Esophagus (tissue), 2 donors: ENCODE data around the gene WDR76. TPM values are rescaled to one million over a fixed set of nuclear protein-coding genes. Genes with fewer than 3 reads are reported as not detected.

ENCODE experiments used
- H3K27ac ChIP-seq, 2 donors: one replicate each; pipeline ENCODE4 v1.5.1; 2013; ENCODE audit warnings: low read depth in 2 of 2, mild to moderate bottlenecking in 2 of 2, inconsistent platforms in 1 of 2, low read length in 1 of 2, moderate library complexity in 1 of 2
- H3K27me3 ChIP-seq, 2 donors: one replicate each; pipeline ENCODE4 v1.6.1; 2013; ENCODE audit warnings: low read length in 2 of 2, control low read depth in 1 of 2, mild to moderate bottlenecking in 1 of 2; ENCODE audit not compliant: insufficient read depth in 2 of 2, control insufficient read depth in 1 of 2
- H3K36me3 ChIP-seq, 2 donors: one replicate each; pipeline ENCODE4 v1.6.1; 2013; ENCODE audit warnings: low read length in 1 of 2; ENCODE audit not compliant: control insufficient read depth in 2 of 2, insufficient read depth in 2 of 2
- H3K4me1 ChIP-seq, 2 donors: one replicate each; pipeline ENCODE4 v1.6.1; 2013; ENCODE audit warnings: low read length in 1 of 2; ENCODE audit not compliant: control insufficient read depth in 2 of 2, insufficient read depth in 2 of 2
- H3K4me3 ChIP-seq, 2 donors: one replicate each; pipeline ENCODE4 v1.5.1; 2013; ENCODE audit warnings: low read length in 2 of 2, mild to moderate bottlenecking in 2 of 2, low read depth in 1 of 2, moderate library complexity in 1 of 2
- H3K9me3 ChIP-seq, 2 donors: one replicate each; pipeline ENCODE4 v1.6.1; 2013; ENCODE audit warnings: mild to moderate bottlenecking in 2 of 2, low read depth in 1 of 2, low read length in 1 of 2, moderate library complexity in 1 of 2; ENCODE audit not compliant: control insufficient read depth in 2 of 2, insufficient read depth in 1 of 2
- WGBS, 2 donors: extraction: QIAGEN DNeasy Blood & Tissue Kit; methylation state at CpG; one replicate each; pipeline ENCODE4 v1.1.7; 2013; 5-methylcytosine and 5-hydroxymethylcytosine counted together
- polyA plus RNA-seq, 2 donors: library from polyadenylated mRNA; stranded (reverse); fragments of 200-250 nt; gene quantifications; one replicate each; pipeline ENCODE4 v1.2.3, GENCODE V29; 2013
- donor health status: healthy with polysubstance abuse.
- donor health status: Bipolar disorder and iron deficiency.

WDR76 gene
- polyA plus RNA-seq, 2 donors = 2.5 to 5.0 TPM

- no peak overlapping the region for H3K4me3 ChIP-seq
- no peaks in the 10 kb centered on the region for H3K27me3 ChIP-seq
- 94 to 97% methylated on average over 3 of the region's 3 CpGs for WGBS, 2 donors
- H3K36me3 ChIP-seq = no peaks in the 10 kb centered on the region
- no peak overlapping the region for H3K27ac ChIP-seq
- H3K4me1 ChIP-seq = no peaks in the 10 kb centered on the region
- no peaks in the 10 kb centered on the region for H3K9me3 ChIP-seq
Observed at GRCh38 chr15:43883571-43883970, 56.8 kb downstream of the WDR76 start.

GRCh38 chr15:43886558-43886957, 59.8 kb downstream of the WDR76 start:
- no peaks in the 10 kb centered on the region for H3K4me1 ChIP-seq
- 61 to 74% methylated on average over 4 of the region's 4 CpGs for WGBS, 2 donors
- no peaks in the 10 kb centered on the region for H3K9me3 ChIP-seq
- H3K27ac ChIP-seq = no peak overlapping the region
- no peaks in the 10 kb centered on the region for H3K36me3 ChIP-seq
- H3K27me3 ChIP-seq = no peaks in the 10 kb centered on the region
- H3K4me3 ChIP-seq = no peak overlapping the region

- Histone ChIP-seq H3K9me3 (no peaks in the 10 kb centered on the region), H3K4me1 (no peaks in the 10 kb centered on the region), H3K27ac (no peak overlapping the region), H3K4me3 (no peak overlapping the region), H3K36me3 (no peaks in the 10 kb centered on the region), H3K27me3 (no peaks in the 10 kb centered on the region)
- 82 to 83% methylated on average over 5 of the region's 5 CpGs for WGBS, 2 donors
Observed at GRCh38 chr15:43887901-43888300, 61.1 kb downstream of the WDR76 start.

DNA sequence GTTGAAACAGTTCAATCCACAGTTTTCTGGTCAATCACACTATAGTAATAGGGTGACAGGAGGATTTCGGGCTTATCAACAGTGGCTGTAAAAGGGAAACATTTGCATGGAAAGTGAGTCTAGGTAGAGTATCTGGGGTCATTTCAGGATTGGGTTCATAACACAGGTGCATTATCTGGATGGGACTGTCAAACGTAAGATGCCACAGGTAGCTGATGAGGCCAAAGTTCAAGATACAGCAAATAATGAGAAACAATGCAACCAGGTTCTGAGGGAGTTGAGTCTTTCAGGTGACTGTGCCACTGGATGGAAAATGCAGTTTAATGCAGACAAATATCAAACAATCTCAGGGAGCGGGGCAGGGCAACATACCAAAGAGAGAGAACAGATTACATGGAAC, 62.2 kb downstream of the WDR76 start:
- Histone ChIP-seq H3K36me3 (no peaks in the 10 kb centered on the region), H3K9me3 (no peaks in the 10 kb centered on the region), H3K27me3 (no peaks in the 10 kb centered on the region), H3K4me1 (no peaks in the 10 kb centered on the region), H3K4me3 (no peak overlapping the region), H3K27ac (no peak overlapping the region)
- WGBS, 2 donors = 71 to 89% methylated on average over 3 of the region's 3 CpGs

DNA sequence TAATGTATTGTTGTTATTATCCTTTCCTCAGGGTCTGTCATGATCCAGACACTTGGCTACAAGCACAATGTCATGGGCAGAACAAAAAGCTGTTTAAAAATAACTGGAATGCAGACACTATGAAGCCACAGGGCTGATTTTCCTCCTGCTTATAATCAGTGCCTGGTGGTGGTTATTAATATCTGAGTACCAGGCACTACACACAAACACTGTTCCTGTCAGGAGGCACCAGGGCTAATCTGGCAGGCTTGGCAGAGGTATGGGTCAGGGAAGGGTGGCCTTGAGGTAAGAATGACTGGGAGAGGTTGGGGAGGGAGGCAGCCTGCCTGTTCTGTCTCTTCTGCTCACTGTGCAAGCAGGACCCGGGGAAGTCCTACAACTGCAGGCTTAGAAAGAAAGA, 67.2 kb downstream of the WDR76 start:
- 68 to 71% methylated on average over 1 of the region's 1 CpG for WGBS, 2 donors
- Histone ChIP-seq H3K36me3 (no peaks in the 10 kb centered on the region), H3K4me1 (no peaks in the 10 kb centered on the region), H3K27ac (no peak overlapping the region), H3K4me3 (no peak overlapping the region), H3K27me3 (no peaks in the 10 kb centered on the region), H3K9me3 (no peaks in the 10 kb centered on the region)

- no peak overlapping the region for H3K27ac ChIP-seq
- no peaks in the 10 kb centered on the region for H3K27me3 ChIP-seq
- no peak overlapping the region for H3K4me3 ChIP-seq
- no peaks in the 10 kb centered on the region for H3K9me3 ChIP-seq
- H3K4me1 ChIP-seq = no peaks in the 10 kb centered on the region
- WGBS, 2 donors = 40 to 49% methylated on average over 5 of the region's 5 CpGs
- H3K36me3 ChIP-seq = no peaks in the 10 kb centered on the region
Observed at GRCh38 chr15:43895586-43895985, 68.8 kb downstream of the WDR76 start.

GRCh38 chr15:43896543-43896942, 69.7 kb downstream of the WDR76 start:
- Histone ChIP-seq H3K27ac (no peak overlapping the region), H3K9me3 (no peaks in the 10 kb centered on the region), H3K4me3 (no peak overlapping the region), H3K4me1 (no peaks in the 10 kb centered on the region), H3K36me3 (no peaks in the 10 kb centered on the region), H3K27me3 (no peaks in the 10 kb centered on the region)
- WGBS, 2 donors = 91% methylated on average over 1 of the region's 1 CpG

DNA sequence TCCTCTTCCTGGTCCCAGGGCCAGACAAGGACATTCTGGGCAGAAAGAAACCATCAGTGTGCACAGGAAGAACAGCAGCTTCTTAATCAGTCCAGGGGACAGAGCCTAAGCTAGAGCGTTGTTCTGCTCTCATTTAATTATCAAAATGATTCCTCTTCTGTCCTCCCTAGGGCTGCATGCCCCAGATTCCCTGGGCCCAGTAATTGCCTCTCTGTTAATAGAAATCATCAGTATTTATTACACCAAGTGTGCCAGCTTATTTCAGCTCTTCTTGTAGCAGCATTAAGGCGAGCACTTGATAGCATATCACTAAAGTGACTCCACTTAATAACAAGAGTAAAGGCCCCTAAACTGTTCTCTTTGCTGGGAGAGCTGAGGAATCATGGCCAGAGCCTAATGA, 72.1 kb downstream of the WDR76 start:
- H3K27me3 ChIP-seq = no peaks in the 10 kb centered on the region
- no peak overlapping the region for H3K4me3 ChIP-seq
- H3K9me3 ChIP-seq = no peaks in the 10 kb centered on the region
- no peaks in the 10 kb centered on the region for H3K4me1 ChIP-seq
- H3K36me3 ChIP-seq = no peaks in the 10 kb centered on the region
- 78 to 79% methylated on average over 2 of the region's 2 CpGs for WGBS, 2 donors
- H3K27ac ChIP-seq = no peak overlapping the region

DNA sequence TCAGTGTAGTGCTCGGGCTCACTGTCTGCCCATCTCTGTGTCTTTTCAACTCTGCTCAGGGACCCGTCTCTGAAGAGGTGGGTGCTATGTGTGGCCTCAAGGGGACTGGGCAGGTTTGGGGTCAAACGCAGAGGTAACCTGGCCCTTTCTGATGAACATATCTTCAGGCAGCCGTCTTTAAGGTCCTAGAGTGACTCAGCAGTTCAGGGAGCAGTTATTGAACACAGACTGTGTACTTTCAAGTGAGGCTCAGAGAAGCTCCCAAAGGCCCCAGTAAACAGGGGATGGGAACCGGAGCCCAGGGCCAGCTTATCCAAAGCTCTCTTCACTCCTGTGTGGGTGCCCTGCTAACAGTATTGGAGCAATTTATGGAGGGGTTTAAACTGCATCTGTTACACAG, 73.1 kb downstream of the WDR76 start:
- H3K27me3 ChIP-seq = no peaks in the 10 kb centered on the region
- no peaks in the 10 kb centered on the region for H3K9me3 ChIP-seq
- H3K4me3 ChIP-seq = no peak overlapping the region
- no peak overlapping the region for H3K27ac ChIP-seq
- WGBS, 2 donors = 87% methylated on average over 5 of the region's 5 CpGs
- H3K36me3 ChIP-seq = no peaks in the 10 kb centered on the region
- H3K4me1 ChIP-seq = no peaks in the 10 kb centered on the region

GRCh38 chr15:43900996-43901395, 74.2 kb downstream of the WDR76 start:
- Histone ChIP-seq H3K27ac (no peak overlapping the region), H3K4me3 (no peak overlapping the region), H3K4me1 (no peaks in the 10 kb centered on the region), H3K27me3 (no peaks in the 10 kb centered on the region), H3K9me3 (no peaks in the 10 kb centered on the region), H3K36me3 (no peaks in the 10 kb centered on the region)
- 98 to 100% methylated on average over 1 of the region's 1 CpG for WGBS, 2 donors
